Stimulated activated CD4-positive, alpha-beta T cell treated with anti-CD3 and anti-CD28 coated beads, Interleukin-12 subunit alpha, Interleukin-12 subunit beta, amount 100 ng/mL, for 24 hours (primary cell): ENCODE results near the gene FLYWCH2.

ENCODE experiments used
- DNase-seq, 2 experiments: peaks; one replicate each; pipeline ENCODE4 v3.0.0-alpha.2; 2020; ENCODE audit warnings: low read depth in 2 of 2

FLYWCH2 gene

GRCh38 chr16:2882650-2883457 lies at the start of gene FLYWCH2:
TSS of gene FLYWCH2 (plus strand) at chr16:2883215. CDS start at chr16:2896450, 13,235 bp downstream.
- DNase-seq = peak; percentile 99 to 100

GRCh38 chr16:2833776-2834175 lies 49.2 kb upstream of the FLYWCH2 start:
- DNase-seq = no peak

DNA sequence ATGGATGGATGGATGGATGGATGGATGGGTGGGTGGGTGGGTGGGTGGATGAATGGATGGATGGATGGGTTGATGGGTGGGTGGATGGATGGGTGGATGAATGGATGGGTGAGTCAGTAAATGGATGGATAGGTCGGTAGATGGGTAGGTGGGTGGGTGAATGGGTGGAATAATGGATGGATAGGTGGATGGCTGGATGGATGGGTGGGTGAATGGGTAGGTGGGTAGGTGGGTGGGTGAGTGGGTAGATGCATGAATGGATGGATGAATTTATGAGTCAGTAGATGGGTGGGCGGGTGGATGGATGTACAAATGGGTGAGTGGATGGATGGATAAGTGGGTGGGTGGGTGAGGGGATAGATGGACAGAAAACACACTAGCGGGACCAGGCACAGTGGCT lies 48.0 kb upstream of the FLYWCH2 start:
- no peak for DNase-seq

DNA sequence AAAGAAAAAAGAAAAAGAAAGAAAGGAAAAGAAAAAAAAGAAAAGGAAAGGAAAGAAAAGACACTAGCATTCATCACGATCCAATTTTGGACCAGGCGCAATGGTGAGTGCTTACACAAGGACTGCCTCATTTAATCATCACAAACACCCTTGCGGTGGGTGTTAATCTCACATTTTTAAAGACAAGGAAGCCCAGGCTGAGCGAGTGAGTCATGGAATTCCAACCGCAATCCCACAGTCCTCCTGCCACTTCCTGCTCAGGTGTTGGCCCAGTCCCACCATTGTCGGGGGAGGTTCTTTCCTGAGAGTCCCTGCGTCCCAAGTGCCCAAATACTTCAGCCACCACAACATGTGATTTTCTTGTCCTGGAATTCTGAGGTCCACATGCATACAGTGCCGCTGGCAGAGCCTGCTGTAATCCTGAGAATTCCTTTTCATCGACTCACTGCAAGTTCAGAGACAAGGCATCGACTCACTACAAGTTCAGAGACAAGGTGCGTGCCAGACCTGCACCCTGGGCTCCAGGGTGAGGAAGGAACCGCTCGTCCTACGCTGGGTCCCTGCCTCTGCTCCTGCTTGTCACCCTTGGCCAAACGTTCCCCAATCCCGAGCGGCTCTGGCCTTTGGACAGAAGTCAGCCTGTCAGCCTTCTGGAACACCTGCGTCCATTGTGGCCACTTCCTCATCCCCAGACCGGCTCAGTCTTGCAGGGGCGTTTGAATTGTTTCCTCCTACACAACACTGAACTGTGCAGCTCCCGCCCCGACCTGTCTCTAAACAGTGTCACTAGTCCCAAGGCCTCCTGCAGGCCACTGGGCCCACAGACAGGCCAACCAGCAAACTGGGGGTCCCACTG lies 47.1 kb upstream of the FLYWCH2 start:
- no peak for DNase-seq

DNA sequence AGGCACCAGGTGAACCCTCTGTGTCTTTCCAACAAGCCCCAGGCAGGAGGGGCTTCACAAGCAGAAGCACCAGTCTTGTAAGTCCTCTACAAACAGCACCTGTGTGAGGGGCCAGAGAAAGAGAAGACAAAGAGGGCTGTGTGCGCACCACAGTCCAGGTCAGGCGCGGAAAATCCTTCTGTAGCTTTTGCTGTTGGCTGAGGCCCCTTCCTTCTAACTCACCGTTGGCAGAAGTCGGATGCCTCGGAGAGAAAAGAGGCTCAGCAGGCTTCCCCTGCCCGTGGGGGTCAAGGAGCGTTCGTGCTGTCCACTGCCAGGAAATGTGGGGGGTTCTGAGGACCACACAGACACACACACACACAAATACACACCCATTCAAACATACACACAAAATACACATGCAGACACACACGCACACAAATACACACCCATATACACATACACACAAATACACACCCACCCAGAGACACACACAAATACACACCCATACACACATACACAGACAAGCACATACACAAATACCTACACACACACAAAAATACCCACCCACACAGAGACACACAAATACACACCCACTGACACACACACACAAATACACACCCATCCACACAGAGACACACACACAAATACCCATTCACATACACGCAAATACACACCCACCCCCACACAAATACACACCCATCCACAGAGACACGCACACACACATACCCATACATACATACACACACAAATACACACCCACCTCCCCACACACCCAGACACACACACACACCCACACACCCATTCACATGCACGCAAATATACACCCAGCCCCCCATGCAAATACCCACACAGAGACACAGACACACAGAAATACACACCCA lies 46.1 kb upstream of the FLYWCH2 start:
- DNase-seq = no peak

- DNase-seq = peak in 1 of 2 experiments; percentile 35
Observed at GRCh38 chr16:2838928-2839327, 44.1 kb upstream of the FLYWCH2 start.

GRCh38 chr16:2839650-2840450 lies 43.2 kb upstream of the FLYWCH2 start:
- DNase-seq = no peak

DNA sequence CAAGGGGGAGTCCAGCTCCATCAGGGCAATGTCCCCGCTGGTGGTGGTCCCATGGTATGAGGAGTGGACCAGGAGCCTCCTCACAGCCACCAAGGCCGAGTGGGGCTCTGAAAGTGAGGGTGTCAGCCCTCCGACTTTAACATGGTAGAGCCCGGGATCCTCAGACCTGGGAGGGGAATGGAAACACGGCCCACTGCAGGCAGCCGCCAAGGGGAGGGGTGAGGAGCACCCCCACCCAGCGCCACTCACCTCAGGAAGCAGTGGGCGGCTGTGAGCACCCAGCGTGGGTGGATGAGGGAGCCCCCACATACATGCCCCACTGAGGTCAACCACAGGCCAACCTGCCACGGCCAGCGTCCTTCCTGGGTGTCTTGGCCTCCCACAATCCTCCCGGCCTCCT lies 42.1 kb upstream of the FLYWCH2 start:
- DNase-seq = no peak

DNA sequence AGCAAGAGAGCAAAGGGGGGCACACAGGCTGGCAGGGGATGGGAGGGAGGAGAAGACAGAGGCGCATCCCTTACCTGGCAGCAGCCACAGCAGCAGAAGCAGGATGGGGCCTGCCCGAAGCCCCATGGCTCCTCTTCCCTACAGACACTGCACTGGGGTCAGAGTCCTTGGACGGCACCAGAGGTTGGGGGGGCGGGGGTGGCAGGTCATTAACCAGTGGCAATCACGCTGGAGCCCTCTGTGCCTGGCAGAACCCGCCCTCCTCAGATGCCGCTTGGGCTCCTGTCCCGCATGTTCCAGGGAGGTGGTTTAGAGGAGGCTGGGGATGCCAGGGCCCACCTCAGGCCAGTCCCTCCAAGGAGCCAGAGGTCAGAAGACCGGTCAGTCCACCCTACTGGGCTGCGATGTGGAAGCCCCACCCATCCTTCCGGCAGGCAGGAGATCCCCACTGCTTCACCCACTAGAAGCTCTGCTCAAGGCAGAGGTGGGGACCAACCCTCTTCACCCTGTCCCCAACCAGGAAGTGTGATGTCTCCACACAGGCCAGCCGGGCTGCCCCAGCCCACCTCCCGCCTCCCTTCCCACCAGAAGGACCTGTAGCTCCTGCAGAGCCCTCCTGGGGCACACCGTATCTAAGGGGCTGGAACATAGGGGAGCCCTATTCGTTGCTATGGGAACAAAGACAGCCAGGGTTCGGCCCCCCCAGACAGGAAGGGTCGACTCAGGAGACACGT lies 41.2 kb upstream of the FLYWCH2 start:
- DNase-seq = no peak

DNA sequence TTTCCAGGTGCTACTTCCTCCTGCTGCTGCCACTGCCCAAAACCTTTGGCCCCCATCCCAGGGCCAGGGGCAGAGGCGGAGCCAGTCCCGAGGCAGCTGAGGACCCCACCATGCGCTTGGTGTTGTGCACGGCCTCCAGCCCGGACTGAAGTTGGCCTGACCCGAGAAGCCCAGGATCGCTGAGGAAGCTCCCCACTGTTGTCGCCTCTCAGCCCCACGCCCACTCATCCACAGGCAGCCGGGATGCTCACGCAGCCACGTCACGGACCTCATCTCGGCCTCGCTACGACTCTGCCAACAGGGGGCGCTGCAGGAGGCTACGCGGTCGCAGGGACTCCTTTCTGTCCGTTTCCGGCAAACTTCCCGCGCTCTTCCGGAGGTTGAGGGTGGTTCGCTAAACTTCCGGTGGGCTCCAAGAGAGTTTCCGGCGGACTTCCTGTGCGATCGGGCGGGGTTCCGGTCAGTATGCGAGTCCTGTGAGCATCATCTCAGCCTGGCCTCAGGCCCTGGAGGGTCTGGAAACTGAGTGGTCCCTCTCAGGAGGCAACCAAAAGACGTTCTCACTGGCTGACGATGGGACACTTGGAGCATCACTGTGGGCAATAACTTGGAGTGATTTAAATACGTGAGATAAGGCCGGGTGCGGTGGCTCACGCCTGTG lies 40.5 kb upstream of the FLYWCH2 start:
- peak; percentile 67 to 86 for DNase-seq

GRCh38 chr16:2843526-2843925 lies 39.5 kb upstream of the FLYWCH2 start:
- DNase-seq = no peak

- DNase-seq = no peak
Observed at GRCh38 chr16:2845116-2845515, 37.9 kb upstream of the FLYWCH2 start.

DNA sequence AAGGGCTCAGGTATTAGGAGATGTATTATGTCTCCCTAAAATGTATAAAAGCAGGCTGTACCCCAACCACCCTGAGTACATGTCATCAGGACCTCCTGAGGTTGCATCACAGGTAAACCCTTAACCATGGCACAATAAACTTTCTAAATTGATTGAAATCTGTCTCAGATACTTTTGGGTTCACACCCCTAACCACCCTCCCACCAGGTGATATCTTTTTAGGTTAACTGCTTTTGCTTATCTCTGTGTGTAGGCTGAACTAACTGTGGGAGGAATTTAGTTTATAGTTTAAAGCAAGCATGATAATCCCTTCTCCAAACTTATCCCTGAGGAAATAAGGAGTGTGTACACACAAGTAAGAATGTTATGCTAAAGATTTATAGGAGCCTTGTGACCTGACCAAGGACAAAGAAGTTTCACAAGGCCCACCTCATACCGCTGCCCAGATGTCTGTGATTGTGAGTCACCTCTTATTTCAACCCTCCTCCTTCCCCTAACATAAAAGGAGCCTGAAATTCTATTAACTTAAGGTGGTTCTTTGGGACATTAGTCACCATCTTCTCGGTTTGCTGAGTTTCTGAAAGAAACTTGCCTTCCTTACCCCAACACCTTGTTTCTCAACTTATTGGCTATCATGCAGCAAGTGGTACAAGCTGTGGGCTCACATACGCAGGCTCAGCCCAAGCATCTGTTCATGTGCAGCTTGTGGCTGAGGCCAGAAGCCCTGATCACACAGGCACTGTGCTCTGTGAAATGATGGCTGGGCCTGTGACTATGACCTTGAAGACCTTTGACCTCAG lies 36.3 kb upstream of the FLYWCH2 start:
- no peak for DNase-seq

DNA sequence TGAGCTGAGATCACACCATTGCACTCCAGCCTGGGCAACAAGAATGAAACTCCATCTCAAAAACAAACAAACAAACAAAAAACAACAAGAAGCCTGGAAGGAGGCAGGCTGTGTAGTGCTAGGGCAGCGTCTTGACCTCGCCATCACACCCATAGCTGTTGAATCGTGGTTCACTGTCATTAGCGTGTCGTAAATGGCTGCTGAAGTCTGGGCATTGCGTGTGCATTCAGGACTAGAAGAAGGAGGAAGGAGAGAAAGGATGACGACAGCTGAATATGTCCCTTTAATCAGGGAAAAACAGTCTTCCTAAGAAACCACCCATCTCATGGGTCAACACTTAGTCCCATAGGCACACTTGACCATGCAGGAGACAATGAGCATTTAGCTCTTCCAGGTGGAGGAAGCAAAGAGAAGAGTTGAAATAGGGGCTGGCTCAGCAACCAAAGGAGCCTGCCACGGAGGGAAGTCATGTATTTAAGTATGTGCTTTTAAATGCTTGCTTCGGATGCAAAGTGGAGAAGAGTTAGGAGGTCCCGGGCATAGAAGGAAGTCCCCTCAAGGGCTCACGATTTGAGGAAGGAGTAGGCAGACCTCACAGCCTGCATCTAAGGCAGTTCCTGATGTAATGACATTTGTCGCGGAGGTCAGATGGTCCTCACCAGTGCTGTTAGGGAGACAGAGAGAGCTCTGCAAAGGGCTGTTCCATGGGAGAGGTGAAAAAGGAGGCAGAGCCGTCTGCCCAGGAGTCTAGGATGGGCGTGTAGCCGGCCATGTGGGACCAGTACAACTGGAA lies 33.9 kb upstream of the FLYWCH2 start:
- DNase-seq = no peak

DNA sequence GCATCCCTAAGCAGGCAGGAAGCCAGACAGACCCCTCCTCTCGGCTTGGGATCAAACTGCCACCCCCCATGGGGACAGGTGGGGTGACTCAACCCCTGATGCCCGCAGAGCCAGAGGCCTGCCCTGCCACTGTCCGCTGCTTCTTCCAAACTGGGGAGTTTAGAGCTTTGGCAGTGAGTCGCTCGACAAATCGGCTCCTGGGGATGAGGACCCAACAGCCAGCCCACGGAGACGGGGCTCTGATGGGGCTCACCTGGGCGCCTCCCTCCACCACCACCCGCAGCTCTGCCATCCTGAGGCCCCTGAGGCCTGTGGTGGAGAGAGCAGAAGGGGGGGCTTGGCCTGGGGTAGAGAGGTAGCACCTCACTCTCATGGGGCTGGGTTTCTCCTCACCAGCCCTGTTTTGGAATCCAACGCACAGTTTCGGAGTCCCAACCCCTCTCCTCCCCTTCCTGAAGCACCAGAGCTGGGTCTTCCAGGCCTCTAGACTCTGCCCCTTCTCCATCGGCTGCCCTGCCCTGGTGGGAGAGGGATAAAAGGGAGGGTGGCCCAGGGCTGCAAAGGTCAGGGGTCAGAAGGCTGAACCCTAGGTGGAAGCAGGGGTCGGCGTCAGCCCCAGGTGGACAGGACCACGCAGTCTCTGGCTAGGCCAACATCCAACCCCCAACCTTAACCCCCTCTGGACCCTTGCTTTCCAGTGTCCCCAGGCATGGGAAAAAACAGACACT lies 30.8 kb upstream of the FLYWCH2 start:
- no peak for DNase-seq

DNA sequence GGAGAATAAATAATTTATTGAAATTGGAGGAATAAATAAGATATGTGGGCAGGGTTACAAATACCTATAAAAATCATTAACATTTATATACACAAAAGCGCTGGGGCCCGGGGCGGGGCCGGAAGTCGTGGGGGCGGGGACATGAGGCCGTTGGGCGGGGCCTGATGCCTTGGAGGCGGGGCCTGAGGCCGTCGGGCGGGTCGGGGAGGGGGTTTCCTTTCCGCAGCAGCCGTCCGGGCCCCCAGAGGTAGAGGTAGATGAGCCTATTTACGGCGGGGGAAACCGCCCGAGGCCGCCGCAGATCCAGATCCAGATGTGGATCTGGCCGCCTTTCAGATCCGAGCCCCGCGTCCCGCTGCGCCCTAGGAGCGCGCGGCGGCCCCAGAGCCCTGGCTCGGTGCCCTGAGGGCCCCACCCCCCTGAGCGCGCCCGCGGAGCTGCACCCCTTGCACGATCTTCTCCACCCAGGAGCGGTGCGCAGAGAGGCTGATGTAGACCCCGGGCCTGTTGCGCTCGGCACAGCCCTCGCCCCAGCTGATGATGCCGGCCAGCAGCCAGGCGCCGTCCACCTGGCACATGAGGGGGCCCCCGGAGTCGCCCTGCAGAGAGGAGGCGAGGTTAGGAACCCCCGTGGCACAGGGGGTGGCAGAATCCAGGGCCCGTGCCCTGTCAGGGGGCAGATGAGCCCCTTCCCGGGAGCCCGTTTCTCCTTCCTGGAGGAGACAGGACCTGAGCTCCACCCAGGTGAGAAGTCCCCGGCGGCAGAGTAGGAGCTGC lies 30.1 kb upstream of the FLYWCH2 start:
- DNase-seq = no peak
